ENCODE measurements around the gene GRK5.

The GRK5 gene

DNA sequence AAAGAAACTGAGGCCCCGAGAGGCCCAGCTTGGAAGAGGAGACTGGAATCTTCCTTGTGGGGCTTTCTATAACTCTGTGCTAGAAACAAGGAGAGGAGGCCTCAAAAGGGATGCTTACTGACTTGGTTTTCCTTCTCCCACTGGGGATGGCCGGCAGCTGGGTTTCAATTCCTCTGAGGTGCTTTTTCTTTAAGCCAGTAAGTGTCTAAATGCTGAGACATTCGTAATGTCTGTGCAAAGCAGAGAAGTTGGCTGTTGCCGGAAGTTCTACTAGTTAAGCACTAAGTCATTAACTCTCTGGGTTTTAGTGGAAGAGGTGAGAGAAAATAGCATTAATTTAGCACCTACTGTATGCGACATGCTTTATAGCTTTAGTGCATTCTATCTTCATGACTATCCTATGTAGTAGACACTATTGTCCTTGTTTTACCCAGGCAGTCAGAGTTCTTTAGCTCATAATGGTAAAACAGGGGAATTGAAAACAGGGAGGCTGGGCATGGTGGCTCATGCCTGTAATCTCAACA, 199.9 kb downstream of the GRK5 start:
- DNase-seq (ENCODE audit: low read depth) = no peak

DNA sequence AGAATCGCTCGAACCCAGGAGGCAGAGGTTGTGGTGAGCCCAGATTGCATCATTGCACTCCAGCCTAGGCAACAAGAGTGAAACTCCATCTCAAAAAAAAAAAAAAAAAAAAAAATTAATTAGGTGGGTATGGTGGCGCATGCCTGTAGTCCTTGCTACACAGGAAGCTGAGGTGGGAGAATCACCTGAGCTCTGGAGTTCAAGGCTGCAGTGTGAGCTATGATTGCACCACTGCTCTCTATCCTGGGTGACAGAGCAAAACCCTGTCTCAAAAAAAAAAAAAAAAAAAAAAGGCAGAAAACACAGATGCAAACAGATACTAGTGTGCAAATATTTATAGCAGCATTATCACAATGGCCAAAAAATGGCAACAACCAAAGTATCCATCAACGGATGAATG, 200.7 kb downstream of the GRK5 start:
- DNase-seq (ENCODE audit: low read depth) = no peak

DNA sequence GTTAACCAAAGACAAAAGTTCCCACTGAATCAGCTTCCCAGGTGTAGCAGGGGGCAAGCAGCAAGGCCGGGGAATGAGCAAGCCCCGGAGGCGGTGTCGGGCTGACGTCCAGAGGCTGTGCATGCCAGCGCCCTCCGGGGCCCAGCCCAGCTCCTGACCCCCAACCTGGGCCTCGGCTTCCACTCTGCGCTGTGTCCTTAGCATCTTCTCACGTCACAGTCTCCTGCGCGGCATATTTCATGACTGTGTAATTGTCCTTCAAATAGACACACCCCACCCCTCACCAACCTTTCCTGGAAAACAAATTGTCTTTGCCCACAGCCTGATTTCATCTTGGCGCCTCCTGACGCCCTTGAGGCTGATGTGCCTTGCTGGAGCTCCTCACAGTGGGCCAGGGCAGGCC, 201.6 kb downstream of the GRK5 start:
- no peak for DNase-seq (ENCODE audit: low read depth)

DNA sequence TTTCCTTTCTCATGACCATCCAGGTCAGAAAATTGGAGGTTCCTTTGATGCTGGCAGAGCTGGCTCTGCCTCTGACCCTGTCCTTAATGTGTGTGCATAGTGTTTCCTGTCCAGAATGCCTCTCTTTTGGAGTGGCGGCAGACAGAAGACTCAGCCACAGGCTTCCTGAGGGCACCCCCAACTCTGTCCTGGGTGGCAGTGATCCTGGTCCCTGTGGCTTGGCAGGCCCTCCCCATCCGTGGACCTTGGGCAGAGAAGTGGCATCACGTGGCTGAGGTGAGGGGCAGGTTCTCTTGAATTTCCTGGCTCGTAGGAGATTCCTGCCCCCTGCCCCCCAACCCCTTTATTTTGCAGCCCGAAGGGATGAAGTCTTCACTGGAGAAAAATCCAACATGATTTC, 202.0 kb downstream of the GRK5 start:
- no peak for DNase-seq (ENCODE audit: low read depth)

DNA sequence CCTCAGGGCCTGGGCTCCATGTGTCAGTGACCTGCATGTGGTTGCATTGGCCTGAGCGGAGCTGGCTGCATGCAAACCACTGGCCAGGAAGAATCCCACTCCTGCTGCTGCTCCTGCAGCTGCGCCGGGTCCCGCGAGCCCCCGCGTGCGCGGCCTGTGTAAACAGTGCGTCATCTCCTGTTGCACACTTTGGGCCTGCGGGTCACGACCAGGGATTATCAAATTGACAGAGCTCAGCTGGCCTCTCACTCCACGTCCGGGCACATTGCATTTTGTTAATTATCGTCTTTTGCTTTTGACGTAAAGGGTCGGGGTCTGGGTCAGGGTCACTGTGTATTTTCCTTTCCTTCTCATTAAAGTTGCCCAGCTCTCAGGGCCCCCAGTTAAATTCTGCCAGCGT, 202.5 kb downstream of the GRK5 start:
- no peak for DNase-seq (ENCODE audit: low read depth)

DNA sequence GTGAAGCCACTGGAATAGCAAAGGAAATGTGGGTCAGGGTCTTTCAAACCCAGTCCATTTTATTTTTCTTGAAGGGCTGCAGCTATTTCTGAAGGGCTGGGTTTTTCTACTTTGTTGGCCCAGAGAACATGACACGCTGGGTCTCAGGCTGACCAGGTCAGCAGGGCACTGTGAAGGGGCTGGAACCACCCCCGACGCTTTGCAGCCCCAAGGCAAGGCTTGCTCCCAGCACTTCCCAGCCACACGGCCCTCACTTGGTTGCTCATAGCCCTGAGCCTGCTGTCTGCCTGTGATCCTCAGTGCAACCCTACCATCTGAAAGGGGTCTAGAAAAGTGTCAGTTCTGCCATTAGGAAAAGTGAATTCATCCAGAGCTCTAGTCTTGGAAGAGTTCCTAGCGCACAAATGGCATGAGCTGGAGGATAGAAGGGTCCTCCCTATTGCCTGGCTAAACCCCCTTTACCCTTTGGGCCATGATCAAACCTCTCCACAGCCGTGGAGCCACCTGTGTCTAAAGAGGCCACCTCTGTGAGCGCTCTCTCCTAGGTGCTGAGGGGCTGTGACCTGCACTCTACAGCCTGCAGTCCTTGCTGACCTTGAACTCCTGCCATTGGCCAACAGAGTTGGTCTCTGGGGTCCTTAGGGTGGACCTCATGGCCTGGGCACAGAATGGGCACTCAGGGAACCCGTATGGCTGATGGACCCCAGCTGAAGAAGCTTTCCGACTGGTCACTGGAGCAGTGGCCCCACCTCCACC, 203.2 kb downstream of the GRK5 start:
- DNase-seq (ENCODE audit: low read depth) = no peak

DNA sequence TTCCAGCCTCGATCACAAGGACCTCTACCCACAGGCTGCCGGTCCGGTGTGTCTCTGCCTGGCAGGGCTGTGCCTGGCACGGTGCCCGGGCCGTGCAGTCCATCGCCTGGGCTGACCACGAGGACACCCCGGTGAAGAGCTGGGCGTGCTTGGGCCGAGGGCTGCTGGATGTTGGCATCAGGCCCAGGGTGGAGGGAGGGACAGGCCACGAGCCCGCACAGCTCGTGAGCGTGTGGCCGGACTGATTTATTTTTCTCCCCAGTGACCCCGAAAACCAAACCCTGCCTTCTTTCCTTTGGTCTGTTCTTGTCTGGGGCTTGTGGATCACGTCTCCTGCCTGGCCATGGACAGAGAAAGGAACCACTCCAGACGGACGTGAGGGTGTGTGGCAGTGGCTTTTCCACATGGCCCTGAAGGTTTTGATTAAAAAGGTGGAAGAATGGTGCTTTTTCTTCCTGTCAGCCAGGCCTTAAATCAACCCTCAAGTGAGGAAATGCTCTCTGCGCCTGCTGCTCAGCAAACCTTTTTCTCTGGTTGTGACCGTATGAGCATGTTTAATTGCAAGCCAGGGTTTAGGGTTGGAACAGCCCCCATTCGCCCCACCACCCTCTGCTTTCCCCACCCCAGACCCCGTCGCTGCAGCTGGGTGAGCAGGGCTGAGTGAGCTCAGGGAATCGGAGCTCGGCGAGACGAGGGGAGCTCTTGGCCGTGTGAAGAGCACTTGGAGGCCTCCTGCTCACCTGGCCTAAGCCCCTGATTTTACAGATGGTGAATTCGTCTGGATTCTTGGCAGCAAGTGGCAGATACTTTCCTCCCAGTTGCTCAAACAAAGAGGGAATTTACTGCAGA, 205.1 kb downstream of the GRK5 start:
- no peak for DNase-seq (ENCODE audit: low read depth)

DNA sequence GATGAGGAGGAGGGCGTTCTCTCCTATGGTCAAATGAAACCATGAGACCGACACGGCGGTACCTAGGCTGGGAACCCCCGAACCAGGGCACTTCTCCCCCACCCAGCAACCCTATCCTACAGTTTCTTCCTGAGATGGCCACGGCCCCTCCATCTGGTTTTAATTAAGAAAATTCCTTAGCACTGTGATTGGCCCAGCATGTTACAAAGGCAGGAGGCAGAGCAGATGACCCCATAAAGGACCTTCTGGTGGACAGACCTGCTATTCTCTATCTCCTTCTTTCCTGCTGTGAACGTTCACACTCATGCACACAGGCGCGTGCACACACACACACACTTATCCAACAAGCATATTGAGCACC, 205.7 kb downstream of the GRK5 start:
- no peak for DNase-seq (ENCODE audit: low read depth)

DNA sequence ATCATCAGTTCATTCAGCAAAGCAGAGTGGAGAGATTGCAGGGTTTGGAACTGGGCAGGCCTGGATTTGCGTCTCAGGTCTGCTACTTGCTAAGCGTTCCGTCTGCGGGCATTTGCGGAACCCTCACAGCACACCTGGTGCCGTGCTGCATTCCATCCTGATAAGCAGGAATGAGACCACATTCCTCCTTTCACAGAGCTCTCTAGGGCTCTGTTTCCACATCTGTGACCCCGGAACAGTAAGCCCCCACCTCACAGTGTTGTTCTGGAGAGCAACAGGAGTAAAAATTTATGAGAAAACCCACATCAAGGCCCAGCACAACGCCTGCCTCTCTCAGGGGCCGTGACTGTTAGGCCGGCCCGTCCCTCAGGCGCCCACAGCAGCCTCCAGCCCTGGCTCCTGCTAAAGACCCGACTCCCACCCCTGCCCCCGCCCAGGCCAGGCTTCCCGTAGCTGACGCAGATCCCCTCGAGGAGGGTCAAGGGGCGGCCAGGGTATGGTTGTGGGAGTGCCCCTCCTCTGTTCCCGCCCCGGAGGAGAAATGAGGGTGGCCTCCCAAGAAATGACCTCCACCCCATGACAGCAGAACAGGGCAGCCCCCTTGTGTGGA, 206.2 kb downstream of the GRK5 start:
- no peak for DNase-seq (ENCODE audit: low read depth)

DNA sequence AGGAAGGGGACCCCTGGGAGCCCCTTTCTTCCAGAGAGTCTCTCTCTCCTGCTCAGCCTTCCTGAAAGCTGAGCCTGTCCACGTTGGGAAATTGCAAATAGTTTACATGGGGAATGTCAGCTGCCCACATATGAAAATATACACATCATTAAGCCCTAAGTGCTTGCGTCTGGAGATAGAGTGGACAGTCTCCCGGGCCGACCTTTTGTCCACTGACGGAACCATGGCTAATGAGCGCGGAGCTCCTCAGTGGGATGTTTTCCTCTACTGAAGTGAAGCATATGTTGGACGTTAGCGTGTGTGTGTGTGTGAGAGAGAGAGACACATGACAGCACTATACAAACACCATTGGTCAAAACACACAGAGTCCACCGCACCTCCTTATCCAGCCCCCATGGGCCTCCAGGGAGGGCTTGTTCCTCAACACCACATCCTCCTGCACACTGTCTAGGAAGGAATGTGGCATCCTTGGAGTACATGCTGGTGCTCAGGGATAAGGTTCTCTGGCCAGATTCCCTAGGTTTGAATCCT, 206.8 kb downstream of the GRK5 start:
- no peak for DNase-seq (ENCODE audit: low read depth)

DNA sequence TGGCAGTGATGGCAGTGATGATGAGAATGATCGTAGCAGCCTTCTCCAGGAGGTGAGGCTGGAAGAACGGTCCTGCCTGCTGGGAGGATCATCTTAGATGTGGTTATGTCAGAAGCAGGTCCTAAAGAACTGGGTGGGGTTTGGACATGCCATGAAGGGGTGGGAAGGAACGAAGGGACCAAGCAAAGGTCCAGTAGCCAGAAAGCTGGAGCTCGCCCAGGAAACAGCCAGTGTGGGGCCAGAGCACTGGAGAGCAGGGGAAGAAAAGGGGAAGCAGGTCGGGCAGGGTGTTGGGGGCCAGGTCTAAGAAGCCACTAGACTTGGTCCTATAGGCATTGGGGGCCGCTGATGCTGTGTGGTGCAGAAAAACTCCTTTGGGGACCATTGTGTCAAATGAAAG, 207.8 kb downstream of the GRK5 start:
- no peak for DNase-seq (ENCODE audit: low read depth)

DNA sequence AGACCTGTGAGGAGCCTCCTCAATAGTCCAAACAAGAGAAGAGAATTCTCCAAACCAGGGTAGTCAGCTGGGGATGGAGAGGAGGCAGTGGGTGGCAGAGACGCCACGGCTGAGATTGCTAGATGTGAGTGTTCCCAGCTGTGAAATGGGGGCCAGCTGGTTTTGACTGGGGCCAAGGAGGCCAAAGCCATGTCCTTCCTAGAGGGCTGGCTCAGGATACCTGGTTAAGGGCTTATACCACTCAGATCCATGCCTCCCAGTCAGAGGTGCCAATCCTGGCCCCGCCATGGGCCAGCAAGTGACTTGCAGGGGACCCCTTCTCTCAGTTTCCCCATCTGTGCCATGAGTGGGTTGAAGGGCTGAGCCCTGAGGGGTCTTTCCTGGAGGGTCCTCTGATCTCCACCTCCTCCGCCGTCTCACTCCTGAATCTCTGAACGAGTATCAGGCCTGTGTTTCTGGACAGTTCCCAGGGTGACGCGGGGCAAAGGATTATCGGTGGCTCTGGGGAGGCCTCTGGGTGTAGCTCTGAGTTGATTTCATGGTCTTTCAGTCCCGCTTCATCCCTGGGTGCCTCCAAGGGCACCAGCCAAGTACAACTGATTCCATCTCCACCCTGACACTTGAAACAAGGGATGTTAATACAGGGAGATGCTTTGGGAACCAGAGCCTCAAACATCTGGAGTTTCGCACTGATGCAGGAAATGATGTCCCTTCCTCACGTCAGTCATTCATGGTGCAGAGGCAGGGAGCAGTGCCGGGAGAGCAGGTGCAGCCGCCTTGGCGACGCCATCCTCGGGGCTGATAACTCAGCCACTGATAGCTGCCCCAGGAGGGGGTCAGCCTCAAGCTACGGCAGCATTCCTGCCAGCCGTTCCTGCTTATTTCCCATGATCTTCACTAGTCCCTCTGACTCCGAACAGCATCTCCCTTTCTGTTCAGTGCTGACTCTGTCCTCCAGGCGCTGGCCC, 208.4 kb downstream of the GRK5 start:
- DNase-seq (ENCODE audit: low read depth) = no peak

DNA sequence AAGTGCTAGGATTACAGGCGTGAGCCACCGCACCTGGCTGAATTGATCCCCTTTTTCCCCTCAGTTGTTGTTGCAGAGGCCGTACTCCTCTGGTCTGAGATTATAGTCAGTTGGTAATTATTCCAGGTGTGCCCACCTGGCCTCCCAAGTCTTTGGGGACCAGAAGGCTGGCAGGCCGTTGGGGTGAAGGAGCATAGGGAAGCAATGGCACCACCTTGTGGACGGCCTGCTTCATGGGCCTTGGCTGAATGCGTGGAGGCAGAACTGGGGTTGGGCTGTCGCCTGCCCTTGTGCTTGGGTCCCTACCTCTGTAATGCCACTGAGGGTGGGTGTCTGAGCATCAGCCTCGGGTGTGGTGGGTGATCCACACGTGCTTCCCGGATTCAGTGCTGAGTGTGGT, 209.5 kb downstream of the GRK5 start:
- peak; percentile 54 for DNase-seq (ENCODE audit: low read depth)

DNA sequence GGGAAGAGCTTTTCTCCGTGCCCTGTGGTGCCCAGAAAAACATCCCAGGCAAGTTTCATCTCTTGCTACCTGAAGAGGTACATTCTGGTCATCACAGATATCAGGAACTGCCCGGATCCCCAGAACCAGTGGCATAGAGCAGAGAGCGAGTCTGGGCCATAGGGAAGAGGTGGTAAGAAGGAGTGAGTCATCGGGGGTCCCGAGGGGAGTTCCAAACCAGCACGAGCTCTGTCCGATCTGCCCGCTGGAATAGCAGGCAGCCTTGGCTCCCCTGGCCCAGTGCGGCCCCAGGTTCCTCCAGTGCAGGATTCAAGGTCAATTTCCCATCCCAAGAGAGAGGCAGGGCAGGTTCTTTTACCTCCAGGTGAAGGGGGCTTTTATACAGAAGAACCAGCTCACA, 210.5 kb downstream of the GRK5 start:
- DNase-seq (ENCODE audit: low read depth) = no peak

DNA sequence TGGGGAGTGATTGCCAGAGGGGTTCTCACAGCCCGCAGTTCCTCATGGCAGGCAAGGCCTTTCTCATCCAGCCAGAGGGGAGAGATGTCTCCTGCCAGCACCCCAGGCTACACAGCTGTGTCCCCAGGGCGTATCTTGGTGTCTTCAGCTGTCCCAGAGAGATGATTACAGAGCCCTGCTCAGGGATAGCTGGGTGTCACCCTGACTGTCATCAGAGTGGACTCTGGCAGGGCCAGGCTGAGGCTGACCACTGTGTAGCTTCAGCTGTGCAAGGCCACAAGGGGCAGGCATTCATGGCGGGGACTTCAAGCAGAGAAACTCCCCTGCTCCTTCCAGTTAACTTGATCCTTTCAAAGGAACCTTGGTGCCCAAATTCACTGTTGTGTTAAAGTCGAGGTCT, 211.0 kb downstream of the GRK5 start:
- DNase-seq (ENCODE audit: low read depth) = no peak

DNA sequence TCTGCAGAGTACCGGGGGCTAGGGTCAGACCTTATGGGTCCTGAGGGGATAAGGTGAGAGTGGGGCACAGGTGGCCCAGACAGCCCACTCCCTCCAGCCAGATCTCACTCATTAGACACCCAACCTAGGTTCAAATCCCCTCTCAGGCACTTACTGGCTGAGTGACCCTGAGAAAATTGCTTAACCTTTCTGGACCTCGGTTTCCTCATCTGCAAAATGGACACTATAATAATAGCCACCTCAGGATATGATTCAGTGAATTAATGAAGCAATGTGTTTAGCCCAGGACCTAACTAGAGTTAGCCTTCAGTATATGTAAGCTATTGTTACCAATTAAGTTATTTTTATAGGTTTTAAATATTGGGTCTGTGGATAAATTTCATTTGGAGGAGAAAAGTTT, 212.6 kb downstream of the GRK5 start:
- DNase-seq (ENCODE audit: low read depth) = no peak

DNA sequence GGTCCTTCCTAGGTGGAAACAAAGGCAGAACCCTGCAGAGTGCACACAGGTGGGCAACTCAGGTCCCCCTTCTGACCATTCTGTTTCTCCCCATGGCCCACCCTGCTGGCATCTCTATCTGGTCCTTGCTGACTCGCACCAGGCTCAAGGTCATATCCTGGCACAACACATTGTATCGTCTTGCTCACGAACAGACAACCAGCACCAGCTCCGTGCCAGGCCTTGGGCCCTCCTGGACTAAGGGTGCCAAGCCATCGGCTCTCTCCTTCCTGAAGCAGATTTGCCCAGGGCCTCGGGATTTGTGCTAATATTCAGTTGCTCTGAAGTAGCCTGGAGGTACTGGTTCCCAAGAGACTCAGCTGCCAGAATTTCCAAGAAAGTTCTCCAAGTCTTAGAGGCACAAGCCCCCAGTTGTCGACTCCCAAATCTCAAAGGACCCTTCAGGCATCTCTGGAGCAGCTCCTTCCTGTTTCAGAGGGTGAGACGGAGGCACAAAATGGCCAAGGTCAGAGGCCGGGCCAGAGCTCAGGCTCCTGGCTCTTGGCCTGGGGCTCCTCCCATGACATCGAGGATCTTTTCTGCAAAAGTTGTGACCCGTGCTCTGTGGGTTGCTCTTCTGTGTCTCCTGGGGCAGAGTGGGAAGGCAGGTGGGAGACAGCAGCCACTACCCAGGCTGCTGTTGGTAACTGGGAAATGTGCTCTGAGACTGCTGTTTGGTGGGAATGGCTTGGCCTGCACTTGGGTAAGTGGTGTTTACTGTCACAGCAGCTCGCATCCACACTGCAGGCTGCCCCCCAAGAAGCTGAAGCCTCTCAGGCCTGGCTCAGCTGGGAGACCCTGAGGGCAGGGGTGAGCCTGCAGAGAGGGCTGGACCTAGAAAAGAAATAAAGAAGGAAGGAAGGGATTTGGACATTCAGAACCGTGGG, 213.8 kb downstream of the GRK5 start:
- DNase-seq (ENCODE audit: low read depth) = no peak

DNA sequence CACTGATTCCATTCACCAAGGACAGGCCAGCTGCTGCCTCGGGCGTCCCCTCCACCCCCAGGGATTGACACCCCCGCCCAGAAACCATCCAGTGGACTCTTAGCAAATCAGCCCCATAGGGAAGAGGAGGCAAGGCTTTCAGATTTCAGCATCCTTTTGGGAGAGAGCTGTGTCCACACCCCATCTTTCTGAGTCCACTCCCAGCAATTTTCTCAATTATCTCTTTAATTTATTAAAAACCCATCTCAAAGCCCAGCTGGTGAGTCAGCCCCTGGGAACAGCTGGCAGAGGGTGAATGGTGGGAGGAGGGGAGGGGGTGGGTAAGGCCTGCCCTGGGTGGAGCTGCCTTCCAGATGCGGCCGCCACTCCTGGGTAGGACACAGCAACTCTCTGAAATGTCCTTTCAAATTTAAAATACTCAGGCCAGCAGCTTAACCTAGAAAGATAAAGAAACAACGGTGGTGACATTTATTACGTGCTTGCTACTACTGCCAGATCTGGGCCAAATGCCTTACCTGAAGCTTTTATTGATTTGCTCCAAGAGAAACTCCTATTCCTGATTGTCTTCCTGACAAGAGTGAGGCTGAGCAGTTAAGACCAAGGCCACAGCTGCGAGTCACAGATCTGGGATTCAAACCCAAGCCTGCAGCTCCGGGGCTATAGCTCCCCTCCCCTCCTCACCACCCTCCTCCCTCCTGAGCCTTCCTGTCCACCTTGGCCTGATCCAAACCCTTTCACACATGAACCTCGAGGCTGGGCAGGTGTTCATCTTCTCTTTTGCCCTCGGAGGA, 214.7 kb downstream of the GRK5 start:
- no peak for DNase-seq (ENCODE audit: low read depth)

DNA sequence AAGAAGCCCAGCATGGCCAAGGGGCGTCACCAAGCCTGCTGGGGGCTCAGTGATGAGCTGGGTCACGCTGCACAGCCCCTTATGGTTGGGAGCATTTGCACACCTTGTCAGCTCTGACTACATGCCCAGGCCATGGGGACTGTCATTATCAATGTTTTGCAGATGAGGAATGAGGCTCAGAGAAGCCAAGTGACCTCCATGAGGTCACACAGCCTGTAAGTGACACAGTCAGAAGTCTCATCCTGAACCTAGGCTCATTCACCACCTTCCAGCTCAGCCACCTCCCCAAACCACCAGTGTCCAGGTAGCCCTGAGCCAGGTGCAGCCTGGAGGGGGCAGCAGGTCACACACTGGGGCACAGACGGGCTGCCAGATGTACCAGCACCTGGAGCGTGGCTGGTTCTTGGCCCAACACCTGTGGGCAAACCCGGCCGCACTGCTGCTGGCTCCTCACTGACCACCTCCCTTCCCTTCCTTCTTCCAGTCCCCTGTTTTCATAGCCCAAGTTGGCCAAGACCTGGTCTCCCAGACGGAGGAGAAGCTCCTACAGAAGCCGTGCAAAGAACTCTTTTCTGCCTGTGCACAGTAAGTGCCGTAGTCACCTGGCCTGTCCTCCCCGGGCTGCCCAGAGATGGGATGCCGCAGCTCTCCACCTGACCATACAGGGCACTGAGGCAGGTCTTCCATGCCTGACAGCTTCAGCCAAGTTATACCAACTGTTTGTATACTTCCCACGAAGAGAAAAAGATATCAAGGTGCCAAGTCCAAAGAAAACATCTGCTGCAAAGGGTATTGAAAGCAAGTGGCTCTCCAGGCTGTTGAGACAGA, 215.5 kb downstream of the GRK5 start:
- no peak for DNase-seq (ENCODE audit: low read depth)
